ENCODE measurements around the gene NR2F6.
"Not testable (repeated sequence)": the region's sequence is repeated elsewhere in the genome, so short reads cannot be mapped to it uniquely, and the experiment has no call there.

NR2F6 gene

DNA sequence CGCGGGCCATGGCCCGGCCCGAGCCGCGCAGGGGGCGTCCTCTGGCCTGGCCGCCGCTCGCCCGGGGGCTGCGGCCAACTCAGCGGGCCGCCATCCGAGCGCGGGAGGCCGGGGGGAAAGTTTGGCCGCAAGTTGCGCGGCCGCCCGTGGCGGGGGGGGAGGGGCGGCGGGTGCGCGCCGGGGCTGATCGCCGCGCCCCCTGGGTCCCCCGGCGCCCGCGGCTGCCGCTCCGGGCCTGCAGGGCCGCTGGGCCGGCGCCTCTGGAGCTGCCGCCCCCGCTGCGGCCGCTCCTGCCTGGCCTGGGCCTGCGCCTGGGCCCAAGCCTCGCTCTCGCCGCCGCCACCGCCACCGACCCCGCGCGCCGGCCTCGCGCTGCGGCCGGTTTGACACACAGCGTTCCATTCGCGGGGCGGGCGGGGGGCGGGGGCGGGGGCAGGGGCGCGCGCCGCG lies at the start of gene NR2F6:
Gene NR2F6 (minus strand): TSS at position 385 of the 450 bp plus-strand sequence. CDS start 699 bp downstream, outside the sequence.
- no peak for FAIRE-seq

DNA sequence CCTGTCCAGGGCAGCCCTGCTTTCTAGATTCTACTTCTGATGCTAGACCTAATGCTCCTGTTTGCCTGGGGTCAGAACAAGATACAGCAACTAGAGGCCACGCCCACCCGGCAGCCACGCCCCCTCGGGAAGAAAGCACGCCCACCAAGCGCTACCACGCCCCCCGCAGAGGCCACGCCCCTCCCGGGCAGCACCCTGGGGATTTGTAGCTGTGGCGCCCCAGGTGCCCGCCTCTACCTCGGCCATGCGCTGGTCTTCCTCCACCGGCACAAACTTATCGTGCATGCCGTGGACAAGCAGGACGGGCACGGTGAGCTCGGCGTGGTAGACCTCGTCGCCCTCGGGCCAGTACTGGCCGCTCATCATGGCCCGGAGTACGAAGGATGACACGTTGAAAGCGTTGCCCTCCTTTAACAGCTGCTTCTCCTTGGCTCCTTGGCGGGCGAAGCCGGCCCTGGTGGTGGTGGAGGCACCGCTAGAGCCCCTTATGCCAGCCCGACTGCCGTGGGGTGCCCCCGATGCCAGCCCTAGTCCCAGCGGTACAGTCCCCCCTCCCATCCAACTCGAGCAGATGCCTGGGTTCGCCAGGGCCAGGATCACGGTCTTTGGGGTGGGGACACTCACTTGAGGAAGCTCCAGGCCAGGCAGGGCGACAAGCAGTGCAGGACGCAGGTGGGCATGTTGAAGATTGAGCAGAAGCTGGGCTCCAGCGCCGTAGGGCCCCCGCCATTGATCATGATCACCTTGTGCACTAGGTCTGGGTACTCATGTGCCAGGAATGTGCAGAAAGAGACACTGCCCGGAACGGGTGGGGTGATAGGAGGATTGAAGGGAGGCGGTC lies 48.6 kb upstream of the NR2F6 start:
- FAIRE-seq: no peak

DNA sequence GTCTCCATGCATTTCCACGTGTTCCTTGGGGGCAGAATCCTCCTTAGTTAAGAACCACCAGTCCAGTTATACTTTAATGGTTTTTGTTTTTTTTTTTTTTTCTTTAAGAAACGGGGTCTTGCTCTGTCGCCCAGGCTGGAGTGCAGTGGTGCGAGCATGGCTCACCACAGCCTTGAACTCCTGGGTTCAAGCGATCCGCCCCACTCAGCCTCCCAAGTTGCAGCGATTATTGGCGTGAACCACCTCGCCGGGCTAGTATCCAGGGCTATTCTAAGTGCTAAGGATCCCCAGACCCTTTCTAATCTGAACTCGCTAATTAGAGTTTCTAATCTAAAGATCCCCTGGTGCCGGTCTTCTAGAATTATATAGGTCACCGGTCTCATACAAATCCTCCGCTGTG lies 47.9 kb upstream of the NR2F6 start:
- no peak for FAIRE-seq

DNA sequence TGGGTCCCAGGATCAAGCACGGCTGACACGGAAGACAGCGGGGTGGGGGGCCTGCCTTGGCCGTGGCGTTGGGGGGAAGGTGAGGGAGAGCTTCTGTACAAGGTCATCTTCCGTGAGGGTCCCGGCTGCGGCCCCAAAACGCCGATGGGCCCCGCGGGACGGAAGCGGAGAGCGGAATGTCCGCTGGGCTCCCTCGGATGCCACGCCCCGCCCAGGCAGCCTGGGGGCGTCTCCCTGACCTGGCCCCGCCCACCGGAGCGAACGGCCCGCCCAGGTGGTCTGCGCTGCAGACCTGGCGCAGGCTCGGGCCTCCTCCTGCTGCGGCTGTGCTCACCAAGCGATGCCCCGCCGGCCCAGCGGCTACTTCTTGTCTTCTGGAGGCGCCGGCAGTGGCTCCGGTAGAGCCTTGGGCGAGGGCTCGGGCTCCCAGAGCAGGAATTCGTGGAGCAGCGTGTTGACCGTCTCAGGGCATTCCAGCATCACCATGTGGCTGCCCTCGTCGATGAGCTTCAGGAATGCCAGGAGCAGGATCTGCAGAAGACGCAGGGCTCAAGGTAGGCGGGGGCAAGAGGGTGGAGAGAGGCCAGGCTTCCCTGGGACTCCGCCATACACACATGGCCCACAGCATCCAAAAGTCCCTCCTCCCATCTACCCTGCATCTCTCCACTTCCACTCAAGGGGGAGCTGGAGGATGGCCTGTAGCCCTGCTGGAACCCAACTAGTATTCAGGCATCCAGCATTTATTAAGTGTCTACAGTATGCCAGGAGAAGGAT lies 46.8 kb upstream of the NR2F6 start:
- FAIRE-seq: no peak

DNA sequence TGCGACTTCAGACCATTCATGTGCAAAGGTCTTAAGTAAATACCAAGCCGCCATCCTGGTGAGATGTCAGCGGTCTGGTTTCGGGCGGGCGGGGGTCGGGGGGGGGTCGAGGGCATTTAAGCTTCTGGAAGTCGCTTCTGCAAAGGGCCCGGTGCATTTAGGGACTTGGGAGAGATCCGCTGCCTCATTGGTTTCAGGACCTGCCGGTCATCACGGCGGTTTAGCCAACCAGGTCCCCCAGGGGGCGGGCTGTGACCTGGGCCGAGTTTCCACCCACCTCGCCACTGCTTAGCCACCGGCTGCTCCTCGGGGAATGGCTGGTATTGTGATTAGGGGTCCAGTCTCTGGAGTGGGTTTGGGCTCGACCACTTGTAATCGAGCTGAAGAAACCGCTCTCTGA lies 43.8 kb upstream of the NR2F6 start:
- FAIRE-seq: no peak

DNA sequence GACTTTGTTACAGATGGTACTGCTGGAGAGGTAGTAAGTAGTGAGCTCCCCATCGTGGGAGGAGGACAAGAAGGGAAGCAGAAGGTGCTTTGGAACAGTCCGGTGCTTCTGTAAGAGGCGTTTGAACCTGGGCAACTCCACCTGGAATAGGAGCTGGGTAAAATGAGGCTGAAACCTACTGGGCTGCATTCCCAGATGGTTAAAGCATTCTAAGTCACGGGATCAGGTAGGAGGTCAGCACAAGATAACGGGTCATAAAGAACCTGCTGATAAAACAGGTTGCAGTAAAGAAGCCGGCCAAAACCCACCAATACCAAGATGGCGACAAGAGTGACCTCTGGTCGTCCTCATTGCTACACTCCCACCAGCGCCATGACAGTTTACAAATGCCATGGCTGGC lies 41.0 kb upstream of the NR2F6 start:
- no peak for FAIRE-seq

DNA sequence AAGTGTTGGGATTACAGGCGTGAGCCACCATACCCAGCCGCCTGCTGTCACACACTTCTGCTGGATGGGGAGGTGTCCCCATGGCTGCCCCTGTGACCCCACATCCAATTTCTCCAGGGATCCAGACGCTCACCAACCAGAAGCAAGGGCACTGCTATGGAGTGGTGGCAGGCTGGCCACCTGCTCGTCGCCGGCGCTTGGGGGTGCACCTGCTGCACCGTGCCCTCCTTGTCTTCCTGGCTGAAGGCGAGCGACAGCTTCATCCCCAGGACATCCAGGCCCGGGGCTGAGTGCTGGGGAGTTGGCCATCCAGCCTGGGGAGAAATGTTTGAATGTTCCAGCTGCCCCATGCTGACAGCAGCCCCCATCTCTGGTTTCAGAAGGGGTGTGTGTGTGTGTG lies 40.5 kb upstream of the NR2F6 start:
- FAIRE-seq: no peak

DNA sequence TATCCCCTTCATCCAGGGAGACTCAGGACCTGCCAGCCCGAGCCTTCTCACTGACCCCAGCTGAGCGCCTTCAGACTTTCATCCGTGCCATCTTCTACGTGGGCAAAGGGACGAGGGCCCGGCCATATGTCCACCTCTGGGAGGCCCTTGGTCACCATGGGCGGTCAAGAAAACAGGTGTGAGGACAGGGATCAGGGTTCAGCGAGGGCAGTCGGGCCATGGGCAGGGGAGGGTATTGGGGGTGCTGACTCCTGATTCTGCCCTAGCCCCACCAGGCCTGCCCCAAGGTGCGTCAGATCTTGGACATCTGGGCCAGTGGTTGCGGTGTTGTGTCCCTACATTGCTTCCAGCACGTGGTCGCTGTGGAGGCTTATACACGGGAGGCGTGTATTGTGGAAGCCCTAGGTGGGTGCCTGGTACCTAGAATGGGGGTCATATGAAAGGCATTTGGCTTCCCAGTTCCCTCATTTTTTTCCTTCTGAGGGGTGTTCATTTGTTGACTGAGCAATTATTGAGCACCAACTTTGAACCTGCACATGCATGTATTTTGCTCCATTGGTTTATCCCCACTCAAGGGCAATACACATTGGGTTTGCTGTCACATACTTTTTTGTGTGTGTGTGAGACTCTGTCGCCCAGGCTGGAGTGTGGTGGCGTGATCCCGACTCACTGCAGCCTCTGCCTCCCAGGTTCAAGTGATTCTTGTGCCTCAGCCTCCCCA lies 39.9 kb upstream of the NR2F6 start:
- no peak for FAIRE-seq

DNA sequence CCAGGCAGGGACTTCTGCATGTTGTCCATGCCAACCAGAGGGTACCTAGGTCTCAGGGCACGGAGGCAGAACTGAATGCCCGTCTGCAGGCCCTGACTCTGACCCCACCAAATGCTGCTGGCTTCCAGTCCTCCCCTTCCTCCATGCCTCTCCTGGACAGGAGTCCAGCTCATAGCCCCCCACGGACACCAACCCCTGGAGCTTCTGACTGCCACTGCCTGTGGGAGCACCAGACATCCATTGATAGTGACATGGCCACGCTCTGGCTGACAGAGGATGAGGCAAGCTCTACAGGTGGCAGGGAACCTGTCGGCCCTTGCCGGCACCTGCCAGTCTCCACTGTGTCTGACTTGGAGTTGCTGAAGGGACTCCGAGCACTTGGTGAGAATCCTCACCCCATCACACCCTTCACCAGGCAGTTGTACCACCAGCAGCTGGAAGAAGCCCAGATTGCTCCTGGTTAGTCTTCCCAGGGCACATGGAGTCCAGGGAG lies 37.8 kb upstream of the NR2F6 start:
- FAIRE-seq: no peak

DNA sequence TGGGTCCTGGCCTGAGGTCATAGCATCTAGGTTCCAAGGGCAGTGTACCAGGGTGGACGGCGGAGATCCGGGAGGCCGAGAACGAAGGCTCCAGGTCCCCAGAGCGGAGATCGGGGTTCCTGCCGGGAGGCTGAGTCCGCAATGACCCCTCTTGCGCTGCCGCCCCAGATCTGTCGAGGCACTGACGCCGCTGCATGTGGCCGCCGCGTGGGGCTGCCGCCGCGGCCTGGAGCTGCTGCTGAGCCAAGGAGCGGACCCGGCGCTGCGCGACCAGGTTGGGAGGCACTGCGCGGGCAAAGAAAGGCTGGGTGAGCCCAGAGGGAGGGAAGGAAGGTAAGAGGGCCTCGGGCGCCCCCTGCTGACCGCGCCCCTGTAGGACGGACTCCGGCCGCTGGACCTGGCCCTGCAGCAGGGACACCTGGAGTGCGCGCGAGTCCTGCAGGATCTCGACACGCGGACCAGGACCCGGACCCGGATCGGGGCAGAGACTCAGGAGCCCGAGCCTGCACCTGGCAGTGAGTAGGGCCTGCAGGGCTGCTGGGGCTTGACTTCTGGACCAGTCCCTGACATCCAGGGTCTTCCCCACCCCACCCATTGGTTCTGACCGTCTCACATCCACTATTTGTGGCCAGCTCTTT lies 36.9 kb upstream of the NR2F6 start:
- no peak for FAIRE-seq

DNA sequence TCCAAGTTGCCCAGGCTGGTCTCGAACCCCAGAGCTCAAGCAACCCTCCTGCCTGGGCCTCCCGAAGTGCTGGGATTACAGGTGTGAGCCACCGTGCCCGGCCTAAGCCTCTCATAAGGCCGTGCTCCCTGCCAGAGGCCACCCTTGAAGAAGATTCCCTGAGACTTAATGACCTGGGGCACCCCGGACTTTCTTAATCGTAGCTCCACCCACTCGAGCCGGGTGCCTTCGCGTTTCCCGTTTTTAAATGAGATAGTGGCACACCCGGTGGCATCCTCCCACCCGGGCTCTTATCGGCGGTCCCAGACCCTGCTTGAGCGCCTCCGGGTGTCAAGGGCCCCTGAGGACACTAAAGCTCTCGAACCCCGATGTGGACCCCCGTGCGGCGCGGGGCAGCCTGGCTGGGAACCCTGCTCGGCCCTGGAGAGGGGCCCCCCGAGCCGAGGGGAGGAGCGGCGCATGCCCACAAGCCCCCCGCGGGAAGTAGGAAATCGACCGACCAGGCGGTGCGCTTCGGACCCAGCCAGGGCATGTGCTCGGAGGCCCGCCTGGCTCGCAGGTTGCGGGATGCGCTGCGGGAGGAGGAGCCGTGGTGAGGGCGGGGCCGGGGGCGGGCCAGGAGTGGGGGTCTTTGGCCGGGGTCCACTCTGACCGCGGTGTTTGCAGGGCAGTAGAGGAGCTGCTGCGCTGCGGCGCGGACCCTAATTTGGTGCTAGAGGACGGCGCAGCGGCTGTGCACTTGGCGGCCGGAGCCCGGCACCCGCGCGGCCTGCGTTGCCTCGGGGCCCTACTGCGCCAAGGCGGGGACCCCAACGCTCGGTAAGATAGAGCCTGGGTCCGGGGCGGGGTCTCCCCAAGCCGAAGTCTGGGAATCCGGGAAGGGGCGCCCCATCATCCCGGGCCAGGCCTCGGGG lies 35.9 kb upstream of the NR2F6 start, which contains the start of gene ANKLE1:
Gene ANKLE1 (plus strand): TSS at position 511 of the 914 bp plus-strand sequence. CDS start 20 bp downstream, at position 531.
- FAIRE-seq: no peak

DNA sequence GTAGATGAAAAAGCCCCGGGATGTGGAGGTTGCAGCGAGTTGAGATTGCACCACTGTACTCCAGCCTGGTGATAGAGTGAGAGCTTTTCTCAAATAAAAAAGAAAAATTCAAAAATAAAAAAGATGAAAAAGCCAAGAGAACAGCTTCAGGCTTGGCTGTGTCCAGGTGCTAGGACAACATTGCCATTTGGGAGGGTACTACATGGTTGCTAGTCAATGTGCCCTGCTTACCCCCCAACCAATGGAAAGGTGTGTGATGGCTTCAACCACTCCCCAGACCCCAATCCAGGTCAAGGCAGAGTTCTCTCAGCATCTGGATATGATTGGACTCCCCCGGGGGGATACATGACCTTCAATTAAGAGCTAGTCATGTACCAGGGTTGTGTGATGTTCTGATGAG lies 33.7 kb upstream of the NR2F6 start:
- FAIRE-seq: no peak

DNA sequence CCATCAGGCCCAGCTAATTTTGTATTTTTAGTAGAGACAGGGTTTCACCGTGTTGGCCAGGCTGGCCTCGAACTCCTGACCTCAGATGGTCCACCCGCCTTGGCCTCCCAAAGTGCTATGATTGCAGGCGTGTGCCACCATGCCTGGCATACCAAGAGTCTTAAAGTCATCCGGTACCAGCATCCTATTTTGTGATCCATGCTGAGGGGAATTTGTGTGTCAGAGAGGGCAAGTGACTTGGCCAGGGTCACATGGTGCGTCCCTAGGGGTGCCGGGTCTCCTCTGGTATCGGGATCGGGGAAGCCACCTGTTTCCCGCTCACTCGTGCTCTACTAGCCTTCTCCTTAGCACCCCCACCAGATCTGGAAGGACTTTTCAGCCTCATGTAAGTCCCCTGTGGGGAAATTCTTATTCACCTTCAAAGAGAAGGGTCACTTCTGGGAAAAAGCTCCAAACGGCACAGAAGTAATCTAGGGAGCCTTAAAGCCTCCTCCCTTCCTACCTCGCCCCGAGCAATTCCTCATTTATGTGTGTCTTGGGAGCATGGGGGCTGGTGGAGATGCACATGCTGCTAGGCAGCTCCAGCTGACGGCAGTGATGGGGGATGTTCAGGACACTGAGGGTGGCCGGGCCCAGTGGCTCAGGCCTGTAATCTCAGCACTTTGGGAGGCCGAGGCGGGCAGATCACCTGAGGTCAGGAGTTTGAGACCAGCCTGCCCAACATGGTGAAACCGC lies 29.9 kb upstream of the NR2F6 start:
- FAIRE-seq: no peak

DNA sequence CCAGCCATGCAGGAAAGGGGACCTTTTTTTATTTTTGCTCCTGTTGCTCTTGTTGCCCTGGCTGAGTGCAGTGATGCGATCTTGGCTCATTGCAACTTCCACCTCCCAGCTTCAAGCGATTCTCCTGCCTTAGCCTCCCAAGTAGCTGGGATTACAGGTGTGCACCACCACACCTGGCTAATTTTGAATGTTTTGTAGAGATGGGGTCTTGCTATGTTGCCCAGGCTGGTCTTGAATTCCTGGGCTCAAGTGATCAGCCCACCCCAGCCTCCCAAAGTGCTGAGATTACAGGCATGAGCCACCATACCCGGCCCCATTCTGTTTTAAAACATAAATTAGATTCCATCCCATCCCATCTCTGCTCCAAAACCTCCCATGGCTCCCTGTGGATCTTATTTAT lies 29.2 kb upstream of the NR2F6 start:
- FAIRE-seq: not testable (repeated sequence)

DNA sequence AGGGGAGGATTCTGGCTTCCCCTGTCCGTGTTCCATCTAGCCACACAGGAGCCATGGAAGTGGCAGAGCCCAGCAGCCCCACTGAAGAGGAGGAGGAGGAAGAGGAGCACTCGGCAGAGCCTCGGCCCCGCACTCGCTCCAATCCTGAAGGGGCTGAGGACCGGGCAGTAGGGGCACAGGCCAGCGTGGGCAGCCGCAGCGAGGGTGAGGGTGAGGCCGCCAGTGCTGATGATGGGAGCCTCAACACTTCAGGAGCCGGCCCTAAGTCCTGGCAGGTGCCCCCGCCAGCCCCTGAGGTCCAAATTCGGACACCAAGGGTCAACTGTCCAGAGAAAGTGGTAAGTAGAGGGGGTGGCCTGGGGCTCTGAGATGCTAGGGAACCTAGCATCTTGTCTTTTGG lies 23.0 kb upstream of the NR2F6 start:
- no peak for FAIRE-seq

DNA sequence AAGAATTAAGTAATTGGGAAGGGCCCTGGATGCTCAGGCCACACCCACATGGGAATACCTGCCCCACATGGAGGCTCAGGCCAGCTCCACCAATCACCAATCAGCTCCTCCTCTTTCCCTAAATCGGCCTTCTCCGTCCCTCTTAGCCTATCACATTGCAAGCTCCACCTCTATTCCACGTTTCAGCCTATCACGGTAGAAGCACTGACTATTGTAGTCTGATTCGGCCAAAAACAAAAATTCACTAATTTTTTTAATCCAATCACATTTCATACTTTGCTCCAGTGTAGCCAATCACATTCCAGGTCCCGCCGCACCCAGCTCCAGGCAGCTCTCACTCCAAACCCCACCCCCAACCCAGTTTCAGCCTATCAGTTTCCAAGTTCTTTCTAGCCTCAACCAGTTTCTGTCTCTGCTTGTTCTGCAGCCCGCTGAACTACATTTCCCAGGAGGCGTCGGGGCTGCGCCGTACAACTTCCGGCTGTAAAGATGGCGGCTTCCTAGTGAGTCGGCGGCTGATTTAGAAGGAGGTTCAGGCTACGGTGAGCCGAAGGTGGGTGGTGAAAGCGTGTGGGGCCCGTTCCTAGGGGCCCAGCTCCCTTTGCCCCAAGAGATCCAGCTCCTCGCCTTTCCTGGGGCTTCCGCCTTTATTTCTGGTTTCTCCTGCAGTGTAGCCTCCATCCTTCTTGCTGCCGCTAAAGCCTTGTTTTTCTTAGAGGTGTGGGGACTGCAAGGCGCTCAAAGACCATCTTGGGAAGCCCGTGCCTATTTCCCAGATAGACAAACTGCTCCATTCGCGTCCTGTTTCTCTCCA lies 21.5 kb upstream of the NR2F6 start, which contains the start of gene BABAM1:
Gene BABAM1 (plus strand): TSS at position 469 of the 814 bp plus-strand sequence. CDS start 1,364 bp downstream, outside the sequence.
- peak; percentile 98 for FAIRE-seq

DNA sequence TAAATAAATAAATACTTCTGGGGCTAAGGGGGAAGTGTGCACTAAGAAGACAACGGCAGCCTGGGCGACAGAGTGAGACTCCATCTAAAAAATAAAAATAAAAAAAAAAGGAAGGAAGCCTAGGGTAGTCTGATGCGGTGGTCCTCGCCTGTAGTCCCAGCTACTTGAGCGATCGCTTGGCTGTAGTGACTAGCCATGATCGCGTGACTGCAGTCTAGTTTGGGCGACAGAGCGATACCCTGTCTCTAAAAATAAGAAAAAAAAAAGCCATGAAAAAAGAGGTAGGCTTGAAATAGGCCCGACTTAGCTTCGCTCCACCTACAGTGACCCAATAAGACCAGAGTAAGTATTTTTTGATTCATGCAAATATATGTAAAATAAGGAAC lies 20.9 kb upstream of the NR2F6 start:
- FAIRE-seq: no peak

DNA sequence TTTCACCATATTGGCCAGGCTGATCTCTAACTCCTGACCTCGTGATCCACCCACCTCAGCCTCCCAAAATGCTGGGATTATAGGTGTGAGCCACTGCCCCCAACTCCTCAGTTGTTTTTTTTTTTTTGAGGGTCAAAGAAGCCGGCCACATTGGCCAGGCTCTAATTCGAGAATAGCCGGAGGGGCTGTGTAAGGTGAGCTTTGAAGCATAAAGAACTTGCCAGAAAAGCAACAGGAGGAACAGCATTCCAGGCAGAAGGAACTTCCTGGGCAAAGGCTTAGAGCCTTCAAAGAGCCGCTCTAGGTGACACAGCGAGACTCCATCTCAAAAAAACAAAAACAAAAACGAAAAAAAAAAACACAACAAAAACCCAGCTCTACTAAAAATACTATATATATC lies 20.3 kb upstream of the NR2F6 start:
- FAIRE-seq: no peak

DNA sequence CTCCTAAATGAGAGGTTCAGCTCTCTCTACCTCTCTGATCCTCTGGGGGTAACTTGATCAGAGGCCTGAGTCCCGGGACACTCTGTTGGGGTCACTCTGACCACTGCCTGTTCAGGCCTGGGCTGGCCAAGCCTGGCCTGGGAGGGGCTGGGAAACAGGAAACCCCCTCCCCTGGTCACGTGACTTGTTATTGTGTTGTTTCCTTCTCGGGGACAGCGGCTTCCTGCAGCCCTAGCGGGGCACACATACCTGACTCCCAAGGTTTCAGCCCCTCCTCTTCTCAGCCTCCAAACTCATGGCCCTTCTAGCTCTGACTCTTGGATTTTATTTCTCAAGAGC lies 18.9 kb upstream of the NR2F6 start, which contains the start of gene USHBP1:
Gene USHBP1 (minus strand): TSS at position 105 of the 339 bp plus-strand sequence. CDS start 446 bp downstream, outside the sequence.
- FAIRE-seq: no peak
